ENCODE results near the gene APCDD1L. TPM values are rescaled to one million over a fixed set of nuclear protein-coding genes. Genes with fewer than 3 reads are reported as not detected.

APCDD1L gene
- total RNA-seq, 6 experiments from 2014 or later = 14.5 to 43.3 (median 34.9) TPM

Other genes with a start within 250 kb of the APCDD1L start
- gene RAB22A, start 205.7 kb downstream of the APCDD1L start, total RNA-seq (2021; fragmentation: NEBNext Ultra II Directional; extraction: Animal tissue kit (Norgen Biotek cat#: 25700)) = 10 to 100 TPM; 20.4 to 26.0 (median 22.7) TPM
- gene VAPB, start 126.2 kb downstream of the APCDD1L start, total RNA-seq (2021; fragmentation: NEBNext Ultra II Directional; extraction: Animal tissue kit (Norgen Biotek cat#: 25700)) = 10 to 100 TPM; 48.9 to 57.4 (median 54.5) TPM
- 10 to 100 TPM; 44.4 to 51.8 (median 48.3) TPM for gene STX16, start 135.9 kb upstream of the APCDD1L start, total RNA-seq (2021; fragmentation: NEBNext Ultra II Directional; extraction: Animal tissue kit (Norgen Biotek cat#: 25700))
- 10 to 100 TPM; 12.0 to 17.8 (median 12.6) TPM for gene NPEPL1, start 177.4 kb upstream of the APCDD1L start, total RNA-seq (2021; fragmentation: NEBNext Ultra II Directional; extraction: Animal tissue kit (Norgen Biotek cat#: 25700))